Right kidney (tissue), 1 donor: ENCODE measurements around the gene SLC4A11.

Source experiments
- DNase-seq: peaks from one replicate; pipeline ENCODE4 v3.0.0-alpha.2; 2016

SLC4A11 gene

GRCh38 chr20:3246682-3247081, 7.7 kb upstream of the SLC4A11 start:
- no peak for DNase-seq

GRCh38 chr20:3245711-3246110, 6.7 kb upstream of the SLC4A11 start:
- no peak for DNase-seq

DNA sequence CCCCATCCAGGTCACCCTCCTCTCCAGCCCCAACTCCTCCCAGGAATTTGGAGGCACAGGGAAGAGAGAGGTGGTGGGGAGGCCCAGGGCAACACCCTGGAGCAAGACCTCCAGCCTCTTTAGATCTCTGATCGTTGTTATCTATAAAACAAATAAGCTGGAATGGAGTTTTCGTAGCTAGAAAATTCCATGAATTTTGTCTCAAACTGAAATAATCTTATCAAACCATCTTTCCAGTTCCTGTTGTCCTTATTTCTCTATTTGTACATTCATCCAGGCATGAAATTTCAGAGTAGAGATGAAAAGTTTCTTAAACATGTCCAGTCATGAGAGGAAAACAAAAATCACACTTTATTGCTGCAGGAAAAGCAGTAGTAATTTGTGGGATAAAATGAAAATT, 6.2 kb upstream of the SLC4A11 start:
- DNase-seq: no peak

- no peak for DNase-seq
Observed at GRCh38 chr20:3244613-3245012, 5.6 kb upstream of the SLC4A11 start.

- DNase-seq: no peak
Observed at GRCh38 chr20:3243718-3244358, 4.8 kb upstream of the SLC4A11 start.

DNA sequence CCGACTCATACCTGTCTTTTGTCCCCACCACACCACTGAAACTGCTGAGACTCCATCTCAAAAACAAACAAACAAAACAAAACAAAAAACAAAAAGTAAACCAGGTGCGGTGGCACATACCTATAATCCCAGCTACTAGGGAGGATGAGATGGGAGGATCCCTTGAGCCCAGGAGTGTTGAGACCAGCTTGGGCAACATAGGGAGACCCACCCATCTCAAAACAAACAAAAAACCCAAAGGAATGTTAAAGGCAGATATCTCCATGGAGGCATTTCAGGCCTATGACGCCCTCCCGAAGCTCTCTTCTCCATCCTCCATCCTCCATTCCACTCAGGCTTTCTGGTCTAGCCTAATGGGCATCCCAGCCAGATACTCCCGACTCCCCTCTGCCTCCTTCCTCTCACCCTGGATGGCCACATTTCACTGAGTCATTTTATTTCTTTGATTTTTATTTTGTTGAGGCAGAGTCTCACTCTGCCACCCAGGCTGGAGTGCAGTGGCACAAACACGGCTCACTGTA, 3.2 kb upstream of the SLC4A11 start:
- no peak for DNase-seq

DNA sequence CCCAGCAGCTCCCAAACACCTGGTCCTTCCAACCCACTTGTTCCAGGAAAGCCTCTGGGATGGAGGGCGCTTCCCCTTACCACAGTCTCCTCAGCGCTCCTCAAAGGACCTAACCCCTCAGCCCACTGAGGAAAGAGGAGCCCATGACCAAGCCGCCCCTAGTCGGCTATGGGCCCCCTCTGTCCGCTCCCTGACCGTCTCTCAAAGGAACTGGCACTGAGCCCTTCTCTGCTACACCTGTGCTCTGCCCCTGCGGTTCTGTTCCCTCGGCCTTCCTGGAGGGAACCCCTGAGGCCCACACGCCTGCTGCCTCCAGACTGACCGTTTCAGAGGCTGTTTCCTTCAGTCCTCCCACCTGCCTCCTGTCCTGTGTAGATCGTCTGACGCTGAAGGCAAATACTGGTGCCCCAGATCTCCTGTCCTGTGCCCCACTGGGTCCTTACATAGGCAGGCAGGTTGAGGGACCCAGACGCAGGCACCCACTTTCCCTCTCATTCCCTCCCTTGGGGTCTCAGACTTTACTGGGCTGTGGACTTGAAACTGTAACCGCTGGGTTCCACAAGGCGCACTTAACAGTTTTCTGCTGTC, 1.9 kb upstream of the SLC4A11 start:
- DNase-seq: no peak

DNA sequence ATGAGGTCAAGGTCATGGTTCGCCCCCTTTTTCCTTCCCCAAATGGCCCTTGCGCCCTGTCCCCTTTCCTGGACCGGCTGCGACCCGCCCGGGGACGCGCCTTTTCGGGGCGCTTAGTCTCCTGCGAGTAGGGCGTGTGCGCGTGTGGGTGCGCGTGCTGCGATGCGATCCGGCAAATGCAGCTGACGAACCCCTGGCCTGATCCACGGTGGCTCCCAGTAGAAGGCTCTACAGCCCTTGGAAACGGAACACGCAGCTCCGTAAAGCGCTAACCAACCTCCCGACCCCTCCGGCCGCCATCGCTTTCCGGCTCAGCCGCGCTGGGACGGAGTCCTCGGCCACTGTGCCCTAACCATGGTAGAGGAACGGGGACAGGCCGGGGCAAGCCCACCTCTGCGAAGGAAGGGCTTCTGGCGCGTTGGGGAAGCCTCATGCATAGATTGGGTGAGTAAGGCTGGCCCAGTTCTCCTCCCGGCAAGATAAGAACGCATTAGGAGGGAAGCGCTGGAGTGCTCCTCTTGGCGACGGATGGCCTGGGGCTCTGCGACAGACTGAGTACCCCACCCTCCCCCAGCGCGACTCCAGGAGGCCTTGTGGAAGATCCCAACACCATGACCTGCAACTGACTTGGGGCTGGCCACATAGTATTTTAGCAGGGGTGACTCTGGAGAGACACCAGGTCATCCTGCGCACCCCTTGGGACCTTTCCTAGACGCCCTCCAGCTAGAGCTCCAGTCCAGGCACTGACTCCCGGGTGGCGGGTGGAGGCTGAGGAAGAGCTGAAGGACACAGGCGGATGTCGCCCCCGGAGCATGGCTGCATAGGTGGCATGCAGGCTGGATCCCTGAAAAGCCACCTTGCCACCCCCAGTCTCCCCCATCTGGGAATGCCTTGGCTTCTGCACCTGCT, 1.1 kb upstream of the SLC4A11 start:
- peak; percentile 57 for DNase-seq

GRCh38 chr20:3238616-3239025, 369 bp downstream of the SLC4A11 start:
- peak; percentile 62 for DNase-seq

GRCh38 chr20:3237958-3238615, 903 bp downstream of the SLC4A11 start:
- DNase-seq: no peak

GRCh38 chr20:3237011-3237957, 1.7 kb downstream of the SLC4A11 start:
- DNase-seq: no peak

- no peak for DNase-seq
Observed at GRCh38 chr20:3235666-3236324, 3.2 kb downstream of the SLC4A11 start.

DNA sequence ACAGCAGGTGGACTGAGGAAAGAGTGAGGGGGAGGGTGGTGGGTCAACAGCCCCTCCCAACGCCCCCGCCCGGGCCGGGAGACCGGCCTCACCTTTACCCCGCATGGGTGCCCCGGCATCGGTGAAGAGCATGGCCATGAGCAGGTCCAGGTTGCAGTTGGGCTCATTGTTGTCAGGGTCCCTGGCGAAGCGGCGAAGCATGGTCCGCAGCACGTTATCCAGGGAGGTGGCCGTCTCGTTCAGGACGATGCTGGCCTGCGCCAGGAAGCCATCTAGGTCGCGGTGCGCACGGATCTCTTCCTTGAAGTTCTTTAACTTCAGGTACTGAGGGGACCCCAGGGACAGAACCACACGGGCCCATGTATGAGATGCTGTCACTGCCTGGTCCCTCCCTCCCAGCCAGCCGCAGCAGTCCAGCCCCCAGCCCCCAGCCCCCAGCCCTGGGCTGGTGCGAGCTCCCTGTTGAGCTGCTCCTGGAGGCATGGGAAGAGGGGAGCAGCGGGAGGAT, 4.9 kb downstream of the SLC4A11 start:
- no peak for DNase-seq

- no peak for DNase-seq
Observed at GRCh38 chr20:3233131-3233990, 5.6 kb downstream of the SLC4A11 start.

- DNase-seq: no peak
Observed at GRCh38 chr20:3231889-3232588, 7.0 kb downstream of the SLC4A11 start.

DNA sequence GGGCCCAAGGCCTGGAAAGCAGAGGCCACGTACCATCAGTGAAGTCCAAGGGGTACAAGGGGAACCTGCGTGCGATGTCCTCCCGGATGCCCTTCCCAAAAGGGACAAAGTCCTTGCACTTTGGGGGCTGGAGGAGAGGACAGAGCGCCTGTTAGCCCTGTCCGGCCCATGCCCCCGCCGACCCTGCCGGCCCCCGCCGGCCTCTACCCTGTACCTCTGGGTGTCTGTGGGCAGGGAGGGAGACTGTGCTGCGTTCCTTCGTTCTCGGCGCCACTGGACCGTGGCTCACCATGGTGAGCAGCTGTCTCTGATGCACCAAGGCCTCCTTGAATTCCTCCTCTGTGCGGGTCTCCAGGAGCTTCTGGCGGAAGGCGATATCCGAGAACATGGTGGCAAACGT, 7.9 kb downstream of the SLC4A11 start:
- no peak for DNase-seq

DNA sequence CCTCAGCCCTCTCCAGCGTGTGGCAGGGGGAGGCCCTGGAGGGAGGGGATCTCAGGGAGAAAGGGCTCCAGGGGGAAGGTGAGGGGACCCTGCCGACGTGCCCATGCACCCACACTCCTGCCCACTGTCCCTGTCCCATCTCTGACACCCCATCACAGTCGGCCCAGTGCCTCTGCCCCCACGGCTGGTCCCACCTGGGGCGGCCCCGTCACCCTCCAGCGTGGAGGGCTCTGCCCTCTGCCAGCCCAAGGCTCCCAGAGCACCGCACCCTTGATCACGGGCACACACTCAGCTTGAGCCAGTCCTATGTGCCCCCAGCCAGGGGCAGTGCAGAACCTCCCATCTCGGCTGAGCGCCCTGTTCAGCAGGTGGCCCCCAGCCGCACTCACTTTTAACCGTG, 9.2 kb downstream of the SLC4A11 start:
- DNase-seq: no peak

DNA sequence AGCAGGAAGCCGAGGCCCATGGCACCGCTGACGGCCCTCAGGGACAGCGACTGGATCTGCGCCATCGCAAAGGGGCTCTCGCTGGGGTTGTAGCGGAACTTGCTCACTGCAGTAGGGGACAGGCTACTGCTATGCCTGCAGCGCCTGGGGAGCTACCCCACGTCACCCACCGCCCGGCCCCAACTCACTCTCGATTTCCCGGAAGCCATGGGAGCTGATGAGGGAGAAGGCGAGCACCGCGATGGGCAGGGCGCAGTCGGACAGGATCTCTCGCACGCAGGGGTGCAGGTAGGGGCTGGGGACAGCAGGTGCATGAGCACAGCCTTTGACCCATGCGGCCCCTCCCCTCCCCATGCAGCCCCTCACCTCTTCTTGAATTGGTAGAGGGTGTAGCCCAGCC, 9.8 kb downstream of the SLC4A11 start:
- DNase-seq: no peak

DNA sequence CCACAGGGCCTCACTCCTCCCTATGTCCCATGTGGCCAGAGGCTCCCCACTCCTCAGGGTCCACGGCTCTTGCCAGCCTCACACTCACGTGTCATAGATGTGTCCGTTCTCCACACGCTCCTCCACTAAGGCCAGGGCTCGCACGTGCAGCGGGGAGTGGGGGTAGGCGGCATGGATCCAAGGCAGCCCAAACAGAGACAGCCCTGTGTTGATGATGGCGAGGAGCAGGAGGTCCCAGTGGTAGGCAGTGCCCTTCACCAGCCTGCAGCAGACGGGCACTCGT, 10.3 kb downstream of the SLC4A11 start:
- no peak for DNase-seq
